GM21360 (cell line): ENCODE results near the gene HNRNPLL.
"Not testable (repeated sequence)": the region's sequence is repeated elsewhere in the genome, so short reads cannot be mapped to it uniquely, and the experiment has no call there.

Experiments used
- ATAC-seq: cut with Tn5 transposase; IDR thresholded peaks from one replicate; pipeline ENCODE4 v1.9.1; 2021; ENCODE audit warnings: mild to moderate bottlenecking, moderate library complexity; ENCODE audit not compliant: unreplicated experiment

HNRNPLL gene

DNA sequence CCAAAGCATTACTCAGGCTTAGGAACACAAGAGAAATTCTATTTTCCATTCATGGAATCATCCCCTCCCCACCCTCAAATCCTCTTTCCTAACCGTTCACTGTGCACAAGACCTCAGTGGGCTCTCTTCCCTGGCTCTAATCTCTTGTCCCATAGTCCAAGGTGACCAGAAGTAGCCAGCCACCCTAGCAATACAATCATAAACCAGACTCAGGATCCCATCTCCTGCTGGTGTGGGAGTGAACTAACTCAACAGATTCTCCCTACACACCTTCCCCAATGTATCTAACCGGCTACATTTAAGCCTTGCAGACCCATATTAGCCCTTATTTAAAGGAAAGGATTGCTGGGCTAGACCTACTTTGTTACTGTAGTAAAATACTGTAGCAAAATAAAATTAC, 45.5 kb downstream of the HNRNPLL start:
- no peak for ATAC-seq

GRCh38 chr2:38556006-38556801, 46.5 kb downstream of the HNRNPLL start:
- no peak for ATAC-seq

DNA sequence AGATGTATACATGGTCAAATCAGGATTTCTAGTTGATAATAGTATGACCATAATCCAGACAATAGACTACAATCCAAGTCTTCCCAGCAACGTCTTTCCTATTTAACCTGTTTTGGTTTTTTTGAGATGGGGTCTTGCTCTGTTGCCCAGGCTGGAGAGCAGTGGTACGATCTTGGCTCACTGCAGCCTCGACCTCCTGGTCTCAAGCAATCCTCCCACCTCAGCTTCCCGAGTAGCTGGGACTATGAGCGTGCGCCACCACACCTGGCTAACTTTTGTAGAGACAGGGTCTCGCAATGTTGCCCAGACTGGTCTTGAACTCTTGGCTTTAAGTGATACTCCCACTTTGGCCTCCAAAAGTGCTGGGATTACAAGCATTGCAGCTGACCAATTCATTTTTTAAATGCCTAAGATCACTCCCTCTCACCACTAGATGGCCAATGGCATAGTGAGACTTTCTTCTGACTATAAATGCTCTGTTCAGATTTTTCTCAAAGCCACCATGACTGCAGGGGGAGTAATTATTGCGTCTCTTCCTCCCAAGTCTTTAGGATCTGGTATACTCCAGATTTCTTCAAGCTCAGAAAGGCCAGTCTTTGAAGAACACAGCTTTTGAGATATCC, 47.6 kb downstream of the HNRNPLL start:
- ATAC-seq: no peak

- no peak for ATAC-seq
These were observed 49.2 kb downstream of the HNRNPLL start for GRCh38 chr2:38553554-38553953.

GRCh38 chr2:38552259-38552658, 50.5 kb downstream of the HNRNPLL start:
- no peak for ATAC-seq

- ATAC-seq: no peak
These were observed 51.0 kb downstream of the HNRNPLL start for GRCh38 chr2:38551746-38552145.

GRCh38 chr2:38551171-38551570, 51.6 kb downstream of the HNRNPLL start:
- ATAC-seq: no peak

DNA sequence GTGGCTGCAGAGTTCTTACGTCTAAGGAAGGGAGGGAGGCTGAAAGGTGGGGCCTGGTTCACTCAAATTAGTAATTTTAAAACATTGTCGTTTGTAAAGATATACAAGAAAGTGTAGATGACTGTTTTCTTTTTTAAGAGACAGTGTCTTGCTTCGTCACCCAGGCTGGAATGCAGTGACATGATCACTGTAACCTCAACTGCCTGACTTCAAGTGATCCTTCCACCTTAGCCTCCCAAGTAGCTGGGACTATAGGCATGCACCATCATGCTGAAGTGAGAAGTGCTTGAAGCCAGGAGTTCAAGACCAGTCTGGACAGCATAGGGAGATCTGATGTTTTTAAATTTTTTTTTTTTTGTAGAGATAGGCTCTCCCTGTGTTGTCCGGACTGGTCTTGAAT, 52.9 kb downstream of the HNRNPLL start:
- no peak for ATAC-seq

GRCh38 chr2:38549071-38549704, 53.5 kb downstream of the HNRNPLL start:
- ATAC-seq: no peak

DNA sequence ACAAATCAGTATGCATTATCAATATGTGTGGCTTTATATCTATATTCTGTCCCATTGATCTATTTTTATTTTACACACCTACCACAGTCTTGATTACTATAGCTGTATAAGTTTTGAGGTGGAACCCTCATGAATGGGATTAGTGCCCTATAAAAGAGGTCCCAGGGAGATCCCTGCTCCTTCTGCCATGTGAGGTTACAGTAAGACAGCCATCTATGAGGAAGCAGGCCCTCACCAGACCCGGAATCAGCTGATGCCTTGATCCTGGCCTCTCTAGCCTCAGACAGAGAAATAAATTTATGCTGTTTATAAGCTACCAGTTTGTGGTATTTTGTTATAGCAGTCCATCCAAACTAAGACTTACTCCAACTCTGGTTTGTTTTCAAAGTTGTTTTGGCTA, 54.9 kb downstream of the HNRNPLL start:
- no peak for ATAC-seq

DNA sequence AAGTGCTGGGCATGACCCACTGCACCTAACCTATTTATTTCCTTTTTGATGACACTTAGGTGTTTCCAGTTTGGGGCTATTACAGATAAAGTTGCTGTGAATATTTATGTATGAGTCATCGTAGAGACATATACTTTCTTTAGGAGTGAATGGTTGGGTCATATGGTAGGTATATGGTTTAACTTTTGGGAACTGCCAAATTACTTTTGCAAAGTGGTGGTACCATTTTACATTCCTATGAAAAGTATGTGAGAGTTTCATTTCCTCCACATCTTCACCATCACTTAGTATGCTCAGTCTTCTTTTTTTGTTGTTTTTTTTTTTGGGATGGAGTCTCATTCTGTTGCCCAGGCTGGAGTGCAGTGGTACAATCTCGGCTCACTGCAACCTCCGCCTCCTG, 56.1 kb downstream of the HNRNPLL start:
- no peak for ATAC-seq

- ATAC-seq: no peak
These were observed 56.7 kb downstream of the HNRNPLL start for GRCh38 chr2:38546064-38546463.

DNA sequence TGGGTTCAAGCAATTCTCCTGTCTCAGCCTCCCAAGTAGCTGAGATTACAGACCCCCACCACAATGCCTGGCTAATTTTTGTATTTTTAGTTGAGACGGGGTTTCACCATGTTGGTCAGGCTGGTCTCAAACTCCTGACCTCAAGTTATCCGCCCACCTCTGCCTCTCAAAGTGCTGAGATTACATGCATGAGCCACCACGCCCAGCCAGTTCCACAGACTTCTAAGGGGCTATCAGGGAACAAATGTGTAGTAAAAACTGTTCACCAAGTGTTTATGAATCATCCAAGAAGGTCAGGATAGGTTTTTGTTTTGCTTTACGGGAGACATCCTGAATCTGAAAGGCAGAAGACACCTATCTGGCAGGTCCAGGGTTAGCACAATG, 60.5 kb downstream of the HNRNPLL start:
- ATAC-seq: not testable (repeated sequence)

DNA sequence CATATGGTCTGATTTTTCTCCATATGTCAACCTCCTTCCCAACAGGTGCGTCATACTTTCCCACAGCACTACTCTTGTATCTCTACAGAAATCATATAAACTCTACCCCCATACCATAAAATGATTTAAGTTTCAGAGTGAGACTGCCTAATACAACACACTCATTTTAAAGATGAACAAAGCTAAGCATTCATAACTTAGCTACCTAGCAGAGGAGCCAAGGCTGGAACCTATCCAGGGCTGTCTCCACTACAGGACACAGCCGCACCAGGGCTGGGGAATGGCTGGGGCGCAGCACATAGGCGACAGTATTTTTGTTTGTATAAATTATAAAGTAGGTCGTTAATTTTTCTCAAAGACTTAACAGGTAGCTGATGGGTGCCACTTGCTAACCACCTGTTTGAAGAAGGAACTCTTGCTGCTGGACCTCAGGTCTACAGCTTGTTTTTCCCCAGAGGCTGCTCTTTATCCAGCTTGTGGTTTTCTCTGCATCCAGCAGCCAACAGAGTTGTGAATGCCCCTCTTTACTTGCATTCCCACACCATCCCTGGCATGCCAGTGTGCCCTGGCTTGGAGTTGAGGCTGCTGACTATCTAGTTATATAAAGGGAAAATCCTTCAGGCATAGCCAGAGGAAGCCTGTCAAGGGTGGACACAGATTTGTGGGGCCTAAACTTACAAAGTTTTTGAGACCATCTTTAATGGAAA, 62.0 kb downstream of the HNRNPLL start:
- no peak for ATAC-seq

DNA sequence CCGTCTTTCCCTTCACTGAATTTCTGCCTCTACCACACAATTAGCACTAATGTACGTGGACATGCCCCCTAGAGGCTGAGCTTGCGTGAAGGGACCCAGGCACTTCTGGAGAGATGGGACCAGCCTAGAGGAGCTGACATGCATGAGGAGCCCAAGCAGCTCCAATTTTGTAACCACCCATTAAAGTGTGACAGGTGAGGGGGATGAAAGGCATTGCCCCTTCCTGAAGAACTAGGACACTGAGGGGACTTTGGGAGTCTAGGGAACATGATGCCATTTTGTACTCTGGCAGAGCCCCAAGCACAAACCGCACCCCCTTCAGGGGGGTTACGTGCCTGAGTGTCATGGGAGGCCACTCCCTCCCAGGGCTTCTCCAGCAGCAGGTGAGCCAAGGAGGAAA, 63.6 kb downstream of the HNRNPLL start:
- no peak for ATAC-seq

DNA sequence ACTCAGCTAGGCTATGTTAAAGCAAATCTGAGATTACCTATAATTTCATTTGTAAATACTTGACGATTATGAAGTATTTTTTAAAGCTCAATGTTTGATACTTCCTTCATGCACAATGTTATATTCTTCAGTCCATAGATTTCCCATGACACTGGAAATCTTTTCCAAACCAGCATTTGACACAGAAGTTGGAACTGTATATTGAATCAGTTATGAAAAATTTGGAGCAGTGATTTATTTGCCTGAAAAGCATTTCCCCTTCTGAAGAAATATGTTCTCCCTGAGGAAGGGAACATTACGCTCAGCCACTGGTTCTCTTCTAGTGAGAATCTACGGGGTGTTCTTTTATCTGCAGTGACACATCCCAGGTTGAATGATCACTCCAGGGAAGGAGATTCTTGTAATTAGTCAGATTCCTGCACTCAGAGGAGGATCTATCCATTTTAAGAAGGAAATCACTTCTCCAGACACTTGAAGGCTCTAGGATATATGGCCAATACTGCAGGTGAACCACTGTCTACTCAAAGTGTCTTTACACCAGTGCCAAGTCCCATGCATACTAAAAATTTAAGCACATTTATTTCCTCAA, 64.7 kb downstream of the HNRNPLL start:
- no peak for ATAC-seq

GRCh38 chr2:38537296-38537695, 65.4 kb downstream of the HNRNPLL start:
- not testable (repeated sequence) for ATAC-seq

DNA sequence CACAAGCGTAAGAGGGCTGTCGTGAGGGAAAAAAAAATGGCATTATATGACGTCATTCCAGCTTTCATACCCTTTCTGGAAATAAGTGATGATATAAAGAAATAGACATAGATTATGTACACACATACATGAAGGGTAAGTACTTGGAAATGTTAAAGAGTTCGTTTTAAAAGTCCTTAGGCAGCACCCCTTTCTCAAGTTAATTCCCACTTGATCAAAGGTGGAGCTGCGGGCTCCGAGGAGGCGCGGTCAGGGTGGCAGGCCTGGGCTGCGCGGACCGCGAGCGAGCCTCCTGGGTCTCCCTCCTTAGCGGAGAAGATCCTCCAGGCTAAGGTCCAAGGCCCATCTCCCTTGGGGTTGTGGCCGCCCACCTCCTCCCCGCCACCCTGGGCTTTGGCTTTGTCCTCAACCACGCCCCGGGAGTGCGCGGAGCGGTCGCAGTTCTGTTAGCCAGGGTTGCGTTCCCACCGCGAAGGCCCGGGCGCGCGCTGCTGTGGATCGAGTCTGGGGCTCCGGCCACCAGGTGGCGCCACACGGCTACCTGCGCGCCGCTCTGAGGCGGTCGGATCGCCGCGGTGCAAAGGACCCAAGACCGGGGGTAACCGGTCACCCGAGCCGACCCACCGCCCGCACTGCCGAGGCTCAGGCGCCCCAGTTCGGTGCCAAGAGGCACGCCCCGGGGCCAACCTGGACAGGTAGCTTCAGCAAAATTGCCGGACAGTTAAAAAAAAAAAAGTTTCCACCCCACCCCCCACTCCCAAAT, 66.8 kb downstream of the HNRNPLL start:
- ATAC-seq: peak; percentile 57

GRCh38 chr2:38535404-38535743, 67.4 kb downstream of the HNRNPLL start:
- no peak for ATAC-seq

- no peak for ATAC-seq
These were observed 67.9 kb downstream of the HNRNPLL start for GRCh38 chr2:38534746-38535403.
